Stomach (tissue), 4 donors: ENCODE results near the gene CLDN9.

Experiments
- EP300 ChIP-seq: sonication (generic); formaldehyde crosslinking; IDR thresholded peaks from one replicate; pipeline ENCODE4 v1.6.1; 2017; ENCODE audit warnings: antibody characterized with exemption
- POLR2A ChIP-seq, 4 donors: fragments of 450-650 bp; IDR thresholded peaks; one replicate each; pipeline ENCODE4 v1.6.1; 2016; ENCODE audit warnings: antibody characterized with exemption in 4 of 4, control low read depth in 2 of 4, mild to moderate bottlenecking in 1 of 4, moderate library complexity in 1 of 4
- POLR2AphosphoS5 ChIP-seq, 3 donors: sonication (generic); formaldehyde crosslinking; IDR thresholded peaks; one replicate each; pipeline ENCODE4 v1.6.1; 2016; ENCODE audit warnings: antibody characterized with exemption in 3 of 3
- TF ChIP-seq, protein P1 (sequence below), 7 experiments: fragments of 450-650 bp in 4 of 7; fragments of 200-600 bp in 3 of 7; sonication (generic) in 3 of 7; IDR thresholded peaks; one replicate each; pipeline ENCODE4 v1.5.1; 2016 to 2019; ENCODE audit warnings: antibody characterized with exemption in 7 of 7, control low read depth in 2 of 7, mild to moderate bottlenecking in 1 of 7

DNA sequence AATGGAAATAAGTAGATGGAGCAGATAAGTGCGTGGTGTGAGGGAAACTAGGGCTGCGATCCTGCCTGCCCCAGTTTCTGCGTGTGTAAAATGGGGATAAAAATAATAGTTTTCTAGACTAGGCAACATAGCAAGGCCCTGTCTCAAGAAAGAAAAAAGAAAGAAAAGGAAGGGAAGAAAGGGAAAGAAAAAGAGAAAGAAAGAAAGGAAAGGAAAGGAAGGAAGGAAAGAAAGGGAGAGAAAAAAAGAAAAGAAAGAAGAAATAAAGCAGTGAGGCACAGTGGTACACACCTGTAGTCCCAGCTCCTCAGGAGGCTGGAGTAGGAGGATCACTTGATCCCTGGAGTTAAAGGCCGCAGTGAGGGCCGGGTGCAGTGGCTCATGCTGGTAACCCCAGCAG is 30.3 kb upstream of the CLDN9 start:
- TF ChIP-seq POLR2A (IDR thresholded peaks at IDR 0.05) (no peak), POLR2AphosphoS5 (IDR thresholded peaks at IDR 0.05) (no peak), EP300 (no peak)
- TF ChIP-seq, protein P1, sequence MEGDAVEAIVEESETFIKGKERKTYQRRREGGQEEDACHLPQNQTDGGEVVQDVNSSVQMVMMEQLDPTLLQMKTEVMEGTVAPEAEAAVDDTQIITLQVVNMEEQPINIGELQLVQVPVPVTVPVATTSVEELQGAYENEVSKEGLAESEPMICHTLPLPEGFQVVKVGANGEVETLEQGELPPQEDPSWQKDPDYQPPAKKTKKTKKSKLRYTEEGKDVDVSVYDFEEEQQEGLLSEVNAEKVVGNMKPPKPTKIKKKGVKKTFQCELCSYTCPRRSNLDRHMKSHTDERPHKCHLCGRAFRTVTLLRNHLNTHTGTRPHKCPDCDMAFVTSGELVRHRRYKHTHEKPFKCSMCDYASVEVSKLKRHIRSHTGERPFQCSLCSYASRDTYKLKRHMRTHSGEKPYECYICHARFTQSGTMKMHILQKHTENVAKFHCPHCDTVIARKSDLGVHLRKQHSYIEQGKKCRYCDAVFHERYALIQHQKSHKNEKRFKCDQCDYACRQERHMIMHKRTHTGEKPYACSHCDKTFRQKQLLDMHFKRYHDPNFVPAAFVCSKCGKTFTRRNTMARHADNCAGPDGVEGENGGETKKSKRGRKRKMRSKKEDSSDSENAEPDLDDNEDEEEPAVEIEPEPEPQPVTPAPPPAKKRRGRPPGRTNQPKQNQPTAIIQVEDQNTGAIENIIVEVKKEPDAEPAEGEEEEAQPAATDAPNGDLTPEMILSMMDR (IDR thresholded peaks at IDR 0.05): no peak
